ENCODE measurements around the gene TMUB1. TPM values are rescaled to one million over a fixed set of nuclear protein-coding genes. Genes with fewer than 3 reads are reported as not detected.

The TMUB1 gene
- total RNA-seq, 4 donors from 2014 or later = 38.4 to 57.2 (median 44.7) TPM

DNA sequence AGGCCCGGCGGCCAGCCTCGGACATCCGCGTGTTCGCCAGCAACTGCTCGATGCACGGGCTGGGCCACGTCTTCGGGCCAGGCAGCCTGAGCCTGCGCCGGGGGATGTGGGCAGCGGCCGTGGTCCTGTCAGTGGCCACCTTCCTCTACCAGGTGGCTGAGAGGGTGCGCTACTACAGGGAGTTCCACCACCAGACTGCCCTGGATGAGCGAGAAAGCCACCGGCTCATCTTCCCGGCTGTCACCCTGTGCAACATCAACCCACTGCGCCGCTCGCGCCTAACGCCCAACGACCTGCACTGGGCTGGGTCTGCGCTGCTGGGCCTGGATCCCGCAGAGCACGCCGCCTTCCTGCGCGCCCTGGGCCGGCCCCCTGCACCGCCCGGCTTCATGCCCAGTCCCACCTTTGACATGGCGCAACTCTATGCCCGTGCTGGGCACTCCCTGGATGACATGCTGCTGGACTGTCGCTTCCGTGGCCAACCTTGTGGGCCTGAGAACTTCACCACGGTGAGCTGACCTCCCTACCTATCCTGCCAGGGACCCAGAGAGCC lies 34.3 kb downstream of the TMUB1 start:
- H3K27ac ChIP-seq = no peak overlapping the region
- ATAC-seq = no peak
- 76 to 80% methylated on average over 2 to 3 of the region's 38 CpGs for WGBS, 2 donors (ENCODE audit: low coverage in 1 of 2)
- H3K4me1 ChIP-seq = peaks cover 0 to 27% (median 13%) of the 10 kb centered on the region in 3 donors
- H3K9me3 ChIP-seq = no peaks in the 10 kb centered on the region
- peaks cover 0 to 39% of the 10 kb centered on the region in 2 donors for H3K36me3 ChIP-seq
- H3K27me3 ChIP-seq = peaks cover 7% of the 10 kb centered on the region
- H3K4me3 ChIP-seq = no peak overlapping the region
- TF ChIP-seq POLR2A (IDR thresholded peaks at IDR 0.05) (no peak), POLR2AphosphoS5 (IDR thresholded peaks at IDR 0.05) (no peak), EP300 (IDR thresholded peaks at IDR 0.05) (no peak)
- TF ChIP-seq, protein P1, sequence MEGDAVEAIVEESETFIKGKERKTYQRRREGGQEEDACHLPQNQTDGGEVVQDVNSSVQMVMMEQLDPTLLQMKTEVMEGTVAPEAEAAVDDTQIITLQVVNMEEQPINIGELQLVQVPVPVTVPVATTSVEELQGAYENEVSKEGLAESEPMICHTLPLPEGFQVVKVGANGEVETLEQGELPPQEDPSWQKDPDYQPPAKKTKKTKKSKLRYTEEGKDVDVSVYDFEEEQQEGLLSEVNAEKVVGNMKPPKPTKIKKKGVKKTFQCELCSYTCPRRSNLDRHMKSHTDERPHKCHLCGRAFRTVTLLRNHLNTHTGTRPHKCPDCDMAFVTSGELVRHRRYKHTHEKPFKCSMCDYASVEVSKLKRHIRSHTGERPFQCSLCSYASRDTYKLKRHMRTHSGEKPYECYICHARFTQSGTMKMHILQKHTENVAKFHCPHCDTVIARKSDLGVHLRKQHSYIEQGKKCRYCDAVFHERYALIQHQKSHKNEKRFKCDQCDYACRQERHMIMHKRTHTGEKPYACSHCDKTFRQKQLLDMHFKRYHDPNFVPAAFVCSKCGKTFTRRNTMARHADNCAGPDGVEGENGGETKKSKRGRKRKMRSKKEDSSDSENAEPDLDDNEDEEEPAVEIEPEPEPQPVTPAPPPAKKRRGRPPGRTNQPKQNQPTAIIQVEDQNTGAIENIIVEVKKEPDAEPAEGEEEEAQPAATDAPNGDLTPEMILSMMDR (IDR thresholded peaks at IDR 0.05) = no peak

DNA sequence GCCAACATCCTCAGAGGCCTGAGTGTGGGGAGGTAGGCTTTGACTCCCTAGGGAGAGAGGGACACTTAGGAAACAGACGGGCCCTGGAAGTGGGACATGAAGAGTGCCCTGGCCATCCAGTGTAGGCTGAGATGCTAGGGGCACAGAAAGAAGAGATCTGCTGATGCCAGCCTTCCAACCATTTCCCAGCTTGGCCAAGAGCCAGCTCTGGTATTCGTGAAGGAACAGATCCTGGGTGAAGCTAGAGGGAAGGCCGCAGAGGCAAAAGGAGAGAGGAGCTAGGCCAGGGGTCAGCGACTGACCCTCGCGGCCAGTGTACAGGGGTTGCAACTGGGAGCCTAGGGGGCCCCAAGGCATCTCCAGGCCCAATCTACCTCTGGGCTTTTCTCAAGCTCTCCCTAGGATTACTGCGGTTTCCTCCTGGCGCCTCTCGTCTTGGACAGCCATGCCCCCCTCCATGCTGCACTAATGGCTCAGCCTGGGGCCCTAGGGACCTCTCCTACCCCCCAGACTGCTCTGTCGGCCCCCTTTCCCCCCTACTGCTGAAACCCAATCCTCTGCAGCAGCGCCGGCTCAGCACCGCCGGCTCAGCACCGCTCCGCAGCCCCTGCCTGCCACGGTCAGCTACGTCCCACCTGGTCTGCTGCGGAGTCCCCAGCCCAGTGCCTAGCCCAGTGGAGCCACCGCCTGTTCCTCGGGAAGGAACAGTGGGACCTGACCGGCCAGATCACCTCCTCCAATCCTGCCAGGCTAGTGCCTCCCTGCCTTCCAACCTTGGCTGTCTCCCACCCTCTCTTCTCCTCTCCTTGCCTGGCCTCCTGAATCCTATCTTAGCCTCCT lies 35.1 kb downstream of the TMUB1 start, which contains the start of gene ASIC3:
TSS of gene ASIC3 (plus strand) at position 556 of the 840 bp plus-strand sequence. CDS start 355 bp downstream, outside the sequence.
- peaks cover 0 to 39% of the 10 kb centered on the region in 2 donors for H3K36me3 ChIP-seq
- peaks cover 0 to 27% (median 13%) of the 10 kb centered on the region in 3 donors for H3K4me1 ChIP-seq
- no peak for ATAC-seq
- TF ChIP-seq EP300 (IDR thresholded peaks at IDR 0.05) (no peak), POLR2A (IDR thresholded peaks at IDR 0.05) (no peak), POLR2AphosphoS5 (IDR thresholded peaks at IDR 0.05) (no peak)
- TF ChIP-seq, protein P1 (IDR thresholded peaks at IDR 0.05) = no peak
- no peaks in the 10 kb centered on the region for H3K9me3 ChIP-seq
- WGBS, 2 donors (ENCODE audit: low coverage in 1 of 2) = 69 to 88% methylated on average over 5 to 7 of the region's 22 CpGs
- peaks cover 7% of the 10 kb centered on the region for H3K27me3 ChIP-seq
- no peak within 1 kb of the TSS for H3K4me3 ChIP-seq
- no peak within 1 kb of the TSS for H3K27ac ChIP-seq

DNA sequence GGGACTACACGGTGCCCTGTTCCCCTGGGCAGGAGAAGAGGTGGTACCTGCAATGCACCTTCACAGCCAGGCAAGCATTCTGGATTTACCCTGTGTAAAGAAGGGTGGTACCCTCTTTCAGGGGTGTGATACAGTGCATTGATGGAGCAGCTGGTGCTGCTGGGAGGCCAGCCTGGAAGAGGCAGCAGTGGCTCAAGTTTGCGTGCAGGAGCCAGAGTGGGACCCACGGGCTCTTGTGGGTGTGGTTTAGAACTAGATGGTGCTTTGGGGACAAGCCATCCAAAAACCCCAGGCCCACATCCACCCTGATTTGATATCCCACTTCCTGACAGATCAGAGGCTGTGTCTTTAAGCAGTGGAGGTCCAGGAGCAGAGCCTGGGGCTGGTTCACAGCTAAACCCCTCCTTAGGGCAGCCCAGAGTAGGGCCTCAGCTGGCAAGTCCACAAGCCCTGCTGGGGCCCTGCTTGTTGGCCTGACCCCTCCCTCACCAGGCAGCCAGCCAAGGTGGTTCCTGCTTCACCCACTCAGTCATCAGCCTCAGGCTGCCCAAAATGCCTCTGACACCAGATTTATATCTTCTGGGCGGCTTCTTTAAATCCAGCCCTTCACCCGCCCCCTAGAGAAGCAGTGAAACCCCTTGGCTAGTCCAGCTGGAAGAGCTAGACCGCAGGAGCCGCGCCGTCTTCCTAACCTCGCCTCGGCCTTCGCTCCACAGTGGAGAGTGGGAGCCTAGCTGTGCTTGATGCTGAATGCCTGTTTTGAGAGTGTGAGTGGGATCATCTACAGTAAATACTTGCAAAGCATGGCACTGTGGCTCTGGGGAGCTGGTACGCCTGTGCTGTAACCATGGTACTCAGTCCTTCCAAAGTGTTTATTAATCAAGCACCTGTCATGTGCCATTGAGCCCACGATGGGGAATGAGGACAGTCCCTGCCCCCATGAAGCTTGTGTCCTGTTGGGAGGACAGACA lies 36.4 kb downstream of the TMUB1 start:
- ATAC-seq = no peak
- no peaks in the 10 kb centered on the region for H3K9me3 ChIP-seq
- H3K4me1 ChIP-seq = peaks cover 0 to 27% (median 13%) of the 10 kb centered on the region in 3 donors
- WGBS, 2 donors (ENCODE audit: low coverage in 1 of 2) = 33 to 37% methylated on average over 2 to 3 of the region's 14 CpGs
- TF ChIP-seq POLR2AphosphoS5 (IDR thresholded peaks at IDR 0.05) (no peak), POLR2A (IDR thresholded peaks at IDR 0.05) (no peak)
- H3K27ac ChIP-seq = no peak overlapping the region
- H3K36me3 ChIP-seq = peaks cover 0 to 49% of the 10 kb centered on the region in 2 donors
- no peak overlapping the region for H3K4me3 ChIP-seq
- peaks cover 7% of the 10 kb centered on the region for H3K27me3 ChIP-seq

DNA sequence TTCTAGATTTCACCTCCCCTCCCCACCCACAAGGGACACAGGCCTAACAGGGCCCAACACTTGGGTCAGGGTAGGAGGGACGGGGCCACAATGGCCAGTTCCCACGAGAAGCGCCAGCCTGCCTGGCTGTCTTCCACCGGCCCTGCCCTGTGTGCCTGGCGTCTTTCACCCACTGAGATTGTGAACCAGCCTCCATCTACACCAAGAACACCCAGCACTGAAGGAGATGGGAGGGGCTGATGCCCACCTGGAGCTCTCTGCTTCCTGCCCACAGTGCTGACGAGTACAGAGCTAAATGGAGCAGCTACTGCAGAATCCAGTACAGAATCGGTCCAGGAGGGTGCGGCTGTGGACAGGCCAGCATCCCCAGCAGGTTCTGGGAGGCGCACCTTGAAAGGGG lies 37.3 kb downstream of the TMUB1 start:
- H3K27ac ChIP-seq = no peak overlapping the region
- H3K4me1 ChIP-seq = peaks cover 0 to 19% (median 7%) of the 10 kb centered on the region in 3 donors
- no peaks in the 10 kb centered on the region for H3K9me3 ChIP-seq
- H3K4me3 ChIP-seq = no peak overlapping the region
- peaks cover 5% of the 10 kb centered on the region for H3K27me3 ChIP-seq
- WGBS, 2 donors (ENCODE audit: low coverage in 1 of 2) = 76 to 90% methylated on average over 2 to 4 of the region's 9 CpGs
- TF ChIP-seq POLR2AphosphoS5 (IDR thresholded peaks at IDR 0.05) = no peak
- no peak for TF ChIP-seq POLR2A (IDR thresholded peaks at IDR 0.05)
- TF ChIP-seq, protein P1 (IDR thresholded peaks at IDR 0.05) = no peak
- no peak for TF ChIP-seq EP300 (IDR thresholded peaks at IDR 0.05)
- no peak for ATAC-seq
- H3K36me3 ChIP-seq = peaks cover 0 to 55% of the 10 kb centered on the region in 2 donors

DNA sequence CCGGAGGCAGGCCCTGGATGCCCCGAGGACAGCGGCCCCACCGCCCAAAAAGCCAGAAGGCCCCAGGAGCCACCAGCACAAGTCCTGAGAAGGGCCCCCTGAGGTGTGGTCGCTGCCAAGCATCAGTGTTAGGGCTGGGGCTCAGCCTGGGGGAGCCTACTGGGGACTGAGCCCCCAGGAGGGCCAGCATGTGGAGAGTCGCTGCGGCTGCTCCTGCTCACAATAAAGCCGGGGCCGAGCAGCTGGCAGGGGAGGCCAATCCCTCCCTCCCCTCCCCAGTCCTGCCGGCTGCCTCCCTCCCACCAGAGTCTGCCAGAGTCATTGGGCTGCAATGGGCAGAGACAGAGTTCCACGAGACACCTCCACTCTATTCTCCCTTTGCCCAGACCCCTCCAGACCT lies 38.0 kb downstream of the TMUB1 start:
- no CpG with 5 or more reads among the region's 11 CpGs for WGBS, 2 donors (ENCODE audit: low coverage in 1 of 2)
- TF ChIP-seq, protein P1 (IDR thresholded peaks at IDR 0.05) = no peak
- TF ChIP-seq EP300 (IDR thresholded peaks at IDR 0.05) (no peak), POLR2AphosphoS5 (IDR thresholded peaks at IDR 0.05) (no peak), POLR2A (IDR thresholded peaks at IDR 0.05) (no peak)
- no peak for ATAC-seq
- Histone ChIP-seq H3K36me3 (peaks cover 0 to 60% of the 10 kb centered on the region in 2 donors), H3K27me3 (no peaks in the 10 kb centered on the region), H3K4me1 (peaks cover 0 to 14% (median 5%) of the 10 kb centered on the region in 3 donors), H3K27ac (no peak overlapping the region), H3K9me3 (no peaks in the 10 kb centered on the region), H3K4me3 (no peak overlapping the region)

Measured in gastroesophageal sphincter (tissue), 4 donors.